Peyer's patch (tissue), 4 donors: Measurements from ENCODE around the gene KRTAP24-1. TPM values are rescaled to one million over a fixed set of nuclear protein-coding genes. Genes with fewer than 3 reads are reported as not detected.

Source experiments
- DNase-seq, 3 donors: peaks; one replicate each; pipeline ENCODE4 v3.0.0-alpha.2; 2017 to 2019
- H3K27ac ChIP-seq, 4 donors: fragments of 200-600 bp; sonication (generic); one replicate each; pipeline ENCODE4 v1.5.1; 2016 to 2019
- H3K27me3 ChIP-seq, 2 donors: fragments of 200-600 bp; sonication (generic); one replicate each; pipeline ENCODE4 v1.5.1; 2019
- H3K36me3 ChIP-seq, 3 donors: fragments of 200-600 bp; sonication (generic); one replicate each; pipeline ENCODE4 v1.5.1; 2016 to 2019
- H3K4me1 ChIP-seq, 4 donors: fragments of 200-600 bp; sonication (generic); one replicate each; pipeline ENCODE4 v1.5.1; 2016 to 2019
- H3K4me3 ChIP-seq, 4 donors: fragments of 200-600 bp; sonication (generic); 1 replicate in 3 of 4; 2 replicates in 1 of 4; pipeline ENCODE4 v1.5.1; 2016 to 2019; ENCODE audit warnings: mild to moderate bottlenecking in 1 of 4
- H3K9me3 ChIP-seq, 4 donors: fragments of 200-600 bp; sonication (generic); one replicate each; pipeline ENCODE4 v1.5.1; 2016 to 2019; ENCODE audit warnings: mild to moderate bottlenecking in 1 of 4
- CTCF ChIP-seq, 6 experiments: fragments of 450-650 bp in 4 of 6; fragments of 200-600 bp in 2 of 6; sonication (generic) in 1 of 6; IDR thresholded peaks; one replicate each; pipeline ENCODE4 v1.5.1; 2017 to 2019; ENCODE audit warnings: antibody characterized with exemption in 6 of 6, mild to moderate bottlenecking in 3 of 6, moderate library complexity in 1 of 6
- POLR2A ChIP-seq, 2 donors: fragments of 450-650 bp; IDR thresholded peaks; one replicate each; pipeline ENCODE4 v1.5.1; 2017; ENCODE audit warnings: antibody characterized with exemption in 2 of 2, mild to moderate bottlenecking in 2 of 2, moderate library complexity in 2 of 2
- total RNA-seq, 4 donors: library from RNA; depleted of rRNA; stranded (reverse); fragments of >200 nt; gene quantifications; one replicate each; pipeline ENCODE4 v1.1.0, GENCODE V29; 2016

Gene KRTAP24-1
- total RNA-seq, 4 donors from 2014 or later, result not detected

GRCh38 chr21:30238168-30238567 is 44.6 kb downstream of the KRTAP24-1 start:
- H3K27ac ChIP-seq, result no peak overlapping the region
- TF ChIP-seq POLR2A (IDR thresholded peaks at IDR 0.05) (no peak), CTCF (IDR thresholded peaks at IDR 0.05) (no peak)

GRCh38 chr21:30234643-30235042 is 48.1 kb downstream of the KRTAP24-1 start:
- TF ChIP-seq POLR2A (IDR thresholded peaks at IDR 0.05) (no peak), CTCF (IDR thresholded peaks at IDR 0.05) (no peak)
- peaks cover 0 to 15% (median 0%) of the 10 kb centered on the region in 4 donors for H3K4me1 ChIP-seq
- H3K4me3 ChIP-seq, result no peak overlapping the region
- H3K27me3 ChIP-seq, result no peaks in the 10 kb centered on the region
- peak overlapping the region in 2 of 4 donors; percentile 13 to 40 for H3K27ac ChIP-seq
- H3K9me3 ChIP-seq, result no peaks in the 10 kb centered on the region
- no peak for DNase-seq
- H3K36me3 ChIP-seq, result no peaks in the 10 kb centered on the region

More at GRCh38 chr21:30238168-30238567, 44.6 kb downstream of the KRTAP24-1 start:
- Histone ChIP-seq H3K9me3 (no peaks in the 10 kb centered on the region), H3K36me3 (no peaks in the 10 kb centered on the region), H3K4me1 (peaks cover 0 to 9% (median 0%) of the 10 kb centered on the region in 4 donors), H3K27me3 (no peaks in the 10 kb centered on the region), H3K4me3 (no peak overlapping the region)
- DNase-seq, result no peak

GRCh38 chr21:30234050-30234449 is 48.7 kb downstream of the KRTAP24-1 start:
- DNase-seq, result peak in 1 of 3 donors; percentile 61
- peak overlapping the region in 2 of 4 donors; percentile 37 to 63 for H3K27ac ChIP-seq
- H3K4me3 ChIP-seq, result no peak overlapping the region
- TF ChIP-seq POLR2A (IDR thresholded peaks at IDR 0.05) (no peak), CTCF (IDR thresholded peaks at IDR 0.05) (no peak)
- no peaks in the 10 kb centered on the region for H3K36me3 ChIP-seq
- H3K4me1 ChIP-seq, result peaks cover 0 to 15% (median 0%) of the 10 kb centered on the region in 4 donors
- no peaks in the 10 kb centered on the region for H3K9me3 ChIP-seq
- H3K27me3 ChIP-seq, result no peaks in the 10 kb centered on the region

GRCh38 chr21:30233228-30234020 is 49.3 kb downstream of the KRTAP24-1 start:
- H3K27ac ChIP-seq, result peak overlapping the region in 2 of 4 donors; percentile 37 to 63

GRCh38 chr21:30232011-30232410 is 50.7 kb downstream of the KRTAP24-1 start:
- Histone ChIP-seq H3K4me1 (peaks cover 0 to 31% (median 0%) of the 10 kb centered on the region in 4 donors), H3K27me3 (no peaks in the 10 kb centered on the region), H3K9me3 (no peaks in the 10 kb centered on the region), H3K4me3 (no peak overlapping the region), H3K27ac (no peak overlapping the region), H3K36me3 (no peaks in the 10 kb centered on the region)
- no peak for DNase-seq
- TF ChIP-seq POLR2A (IDR thresholded peaks at IDR 0.05) (no peak), CTCF (IDR thresholded peaks at IDR 0.05) (no peak)

More at GRCh38 chr21:30233228-30234020, 49.3 kb downstream of the KRTAP24-1 start:
- Histone ChIP-seq H3K36me3 (no peaks in the 10 kb centered on the region), H3K27me3 (no peaks in the 10 kb centered on the region), H3K4me3 (no peak overlapping the region), H3K4me1 (peaks cover 0 to 17% (median 0%) of the 10 kb centered on the region in 4 donors), H3K9me3 (no peaks in the 10 kb centered on the region)
- DNase-seq, result no peak
- TF ChIP-seq CTCF (IDR thresholded peaks at IDR 0.05) (no peak), POLR2A (IDR thresholded peaks at IDR 0.05) (no peak)

Other genes starting within 250 kb of the KRTAP24-1 start
- not detected for gene CLDN17, start 116.1 kb downstream of the KRTAP24-1 start, total RNA-seq
- 1 to 10 TPM in 3 of 4 donors, not detected in 1; 1.5 to 2.8 (median 1.6) TPM for gene CLDN8, start 66.9 kb downstream of the KRTAP24-1 start, total RNA-seq
- not detected for gene KRTAP25-1, start 6.6 kb upstream of the KRTAP24-1 start, total RNA-seq
- not detected for gene KRTAP26-1, start 37.4 kb upstream of the KRTAP24-1 start, total RNA-seq
- not detected for gene KRTAP27-1, start 54.7 kb upstream of the KRTAP24-1 start, total RNA-seq
- gene KRTAP23-1, start 65.7 kb upstream of the KRTAP24-1 start, total RNA-seq, result not detected
- gene KRTAP13-2, start 89.3 kb upstream of the KRTAP24-1 start, total RNA-seq, result not detected
- not detected for gene KRTAP13-1, start 113.1 kb upstream of the KRTAP24-1 start, total RNA-seq
- gene KRTAP13-3, start 143.0 kb upstream of the KRTAP24-1 start, total RNA-seq, result not detected
- gene KRTAP13-4, start 147.3 kb upstream of the KRTAP24-1 start, total RNA-seq, result not detected
- gene KRTAP15-1, start 157.3 kb upstream of the KRTAP24-1 start, total RNA-seq, result not detected
- gene KRTAP19-1, start 197.4 kb upstream of the KRTAP24-1 start, total RNA-seq, result not detected
- gene KRTAP19-2, start 204.5 kb upstream of the KRTAP24-1 start, total RNA-seq, result not detected
- gene KRTAP19-3, start 209.1 kb upstream of the KRTAP24-1 start, total RNA-seq, result not detected
- not detected for gene KRTAP19-4, start 214.2 kb upstream of the KRTAP24-1 start, total RNA-seq
- gene KRTAP19-5, start 219.2 kb upstream of the KRTAP24-1 start, total RNA-seq, result not detected